Measurements from ENCODE around the gene C13orf46. TPM values are rescaled to one million over a fixed set of nuclear protein-coding genes. Genes with fewer than 3 reads are reported as not detected.

Gene C13orf46
- total RNA-seq, 1 experiment from 2014 or later = 0.33 TPM

DNA sequence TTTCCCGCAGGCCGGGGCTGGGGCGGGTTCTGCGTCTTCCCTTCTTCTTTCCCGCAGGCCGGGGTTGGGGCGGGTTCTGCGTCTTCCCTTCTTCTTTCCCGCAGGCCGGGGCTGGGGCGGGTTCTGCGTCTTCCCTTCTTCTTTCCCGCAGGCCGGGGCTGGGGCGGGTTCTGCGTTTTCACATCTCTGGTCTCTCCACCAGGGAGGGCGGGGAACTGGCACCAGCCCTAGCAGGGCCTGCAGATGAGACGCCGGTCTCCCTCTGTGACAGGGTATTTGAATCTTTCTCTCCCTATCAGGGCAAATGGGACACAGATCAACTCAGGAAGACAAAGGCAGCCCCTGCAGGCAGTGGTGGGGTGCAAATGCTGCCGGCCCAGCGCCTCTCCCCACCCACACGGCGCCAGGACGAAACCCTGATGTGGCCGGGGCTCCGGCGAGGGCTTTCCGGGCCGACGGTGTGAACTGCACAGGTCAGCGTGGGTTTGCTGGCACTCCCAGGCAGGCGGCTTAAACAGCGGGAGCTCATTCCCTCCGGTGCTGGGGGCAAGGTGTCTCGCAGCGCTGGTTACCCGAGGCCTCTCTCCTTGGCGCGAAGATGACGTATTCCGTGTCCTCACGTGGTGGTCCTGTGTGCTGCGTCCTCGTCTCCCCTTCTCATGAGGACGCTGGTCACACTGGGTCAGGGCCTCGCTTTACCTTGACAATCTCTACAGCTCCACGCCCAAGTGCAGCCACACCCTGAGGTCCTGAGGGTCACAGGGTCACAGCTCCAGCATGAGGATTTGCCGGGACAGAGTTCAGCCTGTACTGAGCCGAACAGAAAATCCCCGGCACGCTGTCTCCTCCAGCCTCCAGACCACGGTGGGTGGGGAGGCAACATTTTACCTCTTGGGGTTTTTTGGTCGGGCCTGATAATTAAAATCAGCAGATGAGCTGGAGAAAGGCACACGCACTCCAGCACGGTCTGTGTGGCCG, 717 bp upstream of the C13orf46 start:
- no peak overlapping the region for H3K4me3 Mint-ChIP-seq (ENCODE audit: low read depth, unreplicated experiment)

DNA sequence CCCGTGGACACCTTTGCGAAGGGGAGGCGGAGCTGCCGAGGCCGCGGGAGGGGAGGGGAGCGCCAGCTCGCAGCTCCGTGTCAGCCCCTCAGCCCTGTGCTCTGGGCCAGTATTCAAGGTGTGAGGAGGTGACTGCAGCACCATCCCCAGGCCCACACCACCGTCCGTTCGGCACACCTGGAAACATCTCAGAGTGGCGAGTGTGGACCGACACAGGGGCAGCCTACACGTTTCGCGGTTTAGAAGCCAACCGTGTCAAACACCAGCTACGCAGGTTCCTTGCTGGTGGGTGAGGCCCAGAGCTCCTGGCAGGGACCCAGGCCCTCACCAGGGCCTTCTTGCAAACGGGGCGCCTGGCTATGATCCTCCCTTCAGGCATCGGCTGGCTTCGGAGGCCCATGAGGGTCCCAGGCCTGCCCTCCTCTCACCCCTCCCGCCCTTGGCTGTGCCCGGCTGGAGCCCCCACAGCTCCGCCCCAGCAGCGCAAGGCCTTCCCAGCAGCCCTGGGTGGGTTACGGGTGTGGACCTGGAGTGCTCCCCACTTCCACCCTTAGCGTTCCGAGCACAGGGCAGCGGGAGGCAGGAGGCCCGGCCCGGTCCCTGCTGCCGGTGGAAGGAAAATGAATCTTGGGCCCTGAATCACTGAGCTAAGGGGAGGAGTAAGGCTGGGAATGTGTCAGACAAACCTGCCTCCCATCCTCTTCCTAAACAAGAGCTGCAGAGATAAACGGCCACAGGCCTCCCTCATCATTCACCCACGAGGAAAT, 1.2 kb downstream of the C13orf46 start:
- H3K27me3 Mint-ChIP-seq (ENCODE audit: unreplicated experiment) = no peaks in the 10 kb centered on the region
- BruUV-seq (replicated peaks) = no TSS peak
- no peaks in the 10 kb centered on the region for H3K36me3 Mint-ChIP-seq (ENCODE audit: insufficient read depth, unreplicated experiment)
- TF ChIP-seq, protein P1, sequence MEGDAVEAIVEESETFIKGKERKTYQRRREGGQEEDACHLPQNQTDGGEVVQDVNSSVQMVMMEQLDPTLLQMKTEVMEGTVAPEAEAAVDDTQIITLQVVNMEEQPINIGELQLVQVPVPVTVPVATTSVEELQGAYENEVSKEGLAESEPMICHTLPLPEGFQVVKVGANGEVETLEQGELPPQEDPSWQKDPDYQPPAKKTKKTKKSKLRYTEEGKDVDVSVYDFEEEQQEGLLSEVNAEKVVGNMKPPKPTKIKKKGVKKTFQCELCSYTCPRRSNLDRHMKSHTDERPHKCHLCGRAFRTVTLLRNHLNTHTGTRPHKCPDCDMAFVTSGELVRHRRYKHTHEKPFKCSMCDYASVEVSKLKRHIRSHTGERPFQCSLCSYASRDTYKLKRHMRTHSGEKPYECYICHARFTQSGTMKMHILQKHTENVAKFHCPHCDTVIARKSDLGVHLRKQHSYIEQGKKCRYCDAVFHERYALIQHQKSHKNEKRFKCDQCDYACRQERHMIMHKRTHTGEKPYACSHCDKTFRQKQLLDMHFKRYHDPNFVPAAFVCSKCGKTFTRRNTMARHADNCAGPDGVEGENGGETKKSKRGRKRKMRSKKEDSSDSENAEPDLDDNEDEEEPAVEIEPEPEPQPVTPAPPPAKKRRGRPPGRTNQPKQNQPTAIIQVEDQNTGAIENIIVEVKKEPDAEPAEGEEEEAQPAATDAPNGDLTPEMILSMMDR (IDR thresholded peaks at IDR 0.05; ENCODE audit: unreplicated experiment) = no peak
- H3K4me1 Mint-ChIP-seq (ENCODE audit: low read depth, unreplicated experiment) = no peaks in the 10 kb centered on the region
- no peak overlapping the region for H3K27ac Mint-ChIP-seq (ENCODE audit: unreplicated experiment)
- no peak overlapping the region for H3K4me3 Mint-ChIP-seq (ENCODE audit: low read depth, unreplicated experiment)
- DNase-seq = no peak
- intact Hi-C loops (cut with micrococcal nuclease; ENCODE audit: unreplicated experiment) = no loop called here
- CTCF ChIA-PET = no interaction called here
- H3K9me3 Mint-ChIP-seq (ENCODE audit: low read depth, unreplicated experiment) = no peaks in the 10 kb centered on the region

More for the DNA sequence above, 717 bp upstream of the C13orf46 start:
- H3K36me3 Mint-ChIP-seq (ENCODE audit: insufficient read depth, unreplicated experiment) = no peaks in the 10 kb centered on the region
- intact Hi-C loops (cut with micrococcal nuclease; ENCODE audit: unreplicated experiment) = no loop called here
- no peaks in the 10 kb centered on the region for H3K9me3 Mint-ChIP-seq (ENCODE audit: low read depth, unreplicated experiment)
- no peak overlapping the region for H3K27ac Mint-ChIP-seq (ENCODE audit: unreplicated experiment)
- BruUV-seq (replicated peaks) = no TSS peak
- CTCF ChIA-PET = no interaction called here
- DNase-seq = no peak
- TF ChIP-seq, protein P1 (IDR thresholded peaks at IDR 0.05; ENCODE audit: unreplicated experiment) = no peak
- no peaks in the 10 kb centered on the region for H3K27me3 Mint-ChIP-seq (ENCODE audit: unreplicated experiment)
- no peaks in the 10 kb centered on the region for H3K4me1 Mint-ChIP-seq (ENCODE audit: low read depth, unreplicated experiment)

DNA sequence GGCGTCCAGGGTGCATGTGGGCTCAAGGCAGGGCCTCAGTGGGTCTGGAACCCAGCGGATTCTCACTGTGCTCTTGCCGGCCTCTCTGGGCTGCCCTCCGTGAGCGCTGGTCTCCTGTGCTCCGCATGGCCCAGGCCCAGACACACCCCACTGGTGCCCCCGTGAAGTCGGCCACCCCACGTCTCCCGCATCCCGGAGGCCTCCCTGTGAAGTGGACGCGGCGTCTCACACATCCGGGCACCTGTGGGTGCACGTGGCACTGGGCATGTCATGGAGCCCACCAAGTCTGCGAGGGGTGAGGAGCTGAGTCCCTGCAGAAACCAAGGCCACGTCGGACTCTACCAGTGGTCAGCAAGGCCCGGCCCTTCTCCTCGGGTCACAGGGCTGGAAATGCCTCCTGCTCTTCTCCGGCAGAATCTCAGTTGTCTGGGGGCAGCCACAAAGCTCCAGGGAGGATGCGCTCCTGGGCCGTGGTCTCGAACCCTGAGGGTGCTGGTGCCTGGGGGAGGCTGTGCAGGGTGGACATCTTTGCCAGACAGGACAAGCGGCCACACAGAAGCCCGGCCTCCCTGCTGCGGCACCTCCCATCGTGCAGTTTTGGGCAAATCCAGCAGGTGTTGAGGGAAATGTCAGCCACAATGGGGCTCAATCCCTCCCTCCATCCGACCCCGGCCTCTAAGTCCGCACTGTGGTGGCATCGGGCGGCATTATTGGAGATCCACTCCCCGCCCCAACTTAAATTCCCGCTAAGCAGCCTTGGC, 2.2 kb downstream of the C13orf46 start:
- Mint-ChIP-seq H3K9me3 (ENCODE audit: low read depth, unreplicated experiment) (no peaks in the 10 kb centered on the region), H3K27ac (ENCODE audit: unreplicated experiment) (no peak overlapping the region), H3K36me3 (ENCODE audit: insufficient read depth, unreplicated experiment) (no peaks in the 10 kb centered on the region), H3K27me3 (ENCODE audit: unreplicated experiment) (no peaks in the 10 kb centered on the region), H3K4me1 (ENCODE audit: low read depth, unreplicated experiment) (no peaks in the 10 kb centered on the region), H3K4me3 (ENCODE audit: low read depth, unreplicated experiment) (no peak overlapping the region)
- TF ChIP-seq, protein P1 (IDR thresholded peaks at IDR 0.05; ENCODE audit: unreplicated experiment) = no peak
- CTCF ChIA-PET = no interaction called here
- DNase-seq = no peak
- intact Hi-C loops (cut with micrococcal nuclease; ENCODE audit: unreplicated experiment) = no loop called here
- no TSS peak for BruUV-seq (replicated peaks)

DNA sequence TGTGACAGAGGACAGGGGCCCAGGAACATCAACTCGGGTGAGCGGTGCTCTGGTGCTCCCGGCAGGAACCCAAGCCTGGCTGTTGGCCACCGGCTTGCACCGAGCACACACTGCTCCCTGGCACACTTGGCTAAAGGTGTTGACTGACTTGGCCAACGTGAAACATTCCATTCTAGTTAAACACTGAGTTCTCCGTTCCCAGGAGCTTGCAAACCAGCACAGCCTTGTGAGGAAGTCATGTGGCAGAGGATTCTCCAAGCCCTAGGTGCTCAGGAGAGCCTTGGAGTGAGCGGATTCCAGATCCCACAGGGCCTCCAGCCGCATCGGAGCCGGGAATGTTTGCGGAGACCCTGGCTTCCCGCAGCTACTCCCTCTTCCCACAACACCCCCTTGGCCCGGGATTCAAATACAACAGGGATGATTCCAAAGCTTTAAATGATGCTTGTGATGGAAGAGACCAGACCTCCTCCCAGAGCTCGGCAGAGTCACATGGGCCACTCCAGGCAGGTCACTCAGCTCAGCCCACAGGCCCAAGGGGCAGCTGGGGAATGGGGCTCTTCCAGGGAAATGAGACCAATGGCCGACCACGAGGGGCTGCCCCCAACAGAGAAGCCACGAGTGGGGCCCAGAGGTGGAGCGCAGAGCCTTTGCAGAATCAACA, 2.9 kb downstream of the C13orf46 start:
- no TSS peak for BruUV-seq (replicated peaks)
- Mint-ChIP-seq H3K36me3 (ENCODE audit: insufficient read depth, unreplicated experiment) (no peaks in the 10 kb centered on the region), H3K27ac (ENCODE audit: unreplicated experiment) (no peak overlapping the region), H3K27me3 (ENCODE audit: unreplicated experiment) (no peaks in the 10 kb centered on the region), H3K4me3 (ENCODE audit: low read depth, unreplicated experiment) (no peak overlapping the region), H3K9me3 (ENCODE audit: low read depth, unreplicated experiment) (no peaks in the 10 kb centered on the region), H3K4me1 (ENCODE audit: low read depth, unreplicated experiment) (no peaks in the 10 kb centered on the region)
- TF ChIP-seq, protein P1 (IDR thresholded peaks at IDR 0.05; ENCODE audit: unreplicated experiment) = no peak
- CTCF ChIA-PET = no interaction called here
- intact Hi-C loops (cut with micrococcal nuclease; ENCODE audit: unreplicated experiment) = no loop called here
- peak; percentile 9 for DNase-seq
